Iris pigment epithelial cell (primary cell): ENCODE results near the gene PRR35.

Source experiments
- DNase-seq: peaks from one replicate; pipeline ENCODE4 v3.0.0-alpha.2; 2011; ENCODE audit warnings: low read depth

PRR35 gene

GRCh38 chr16:580946-581498 lies 20.8 kb downstream of the PRR35 start:
- DNase-seq, result no peak

GRCh38 chr16:582218-582613 lies 22.0 kb downstream of the PRR35 start:
- DNase-seq, result no peak

GRCh38 chr16:582614-583331 lies 22.6 kb downstream of the PRR35 start:
- DNase-seq, result no peak

DNA sequence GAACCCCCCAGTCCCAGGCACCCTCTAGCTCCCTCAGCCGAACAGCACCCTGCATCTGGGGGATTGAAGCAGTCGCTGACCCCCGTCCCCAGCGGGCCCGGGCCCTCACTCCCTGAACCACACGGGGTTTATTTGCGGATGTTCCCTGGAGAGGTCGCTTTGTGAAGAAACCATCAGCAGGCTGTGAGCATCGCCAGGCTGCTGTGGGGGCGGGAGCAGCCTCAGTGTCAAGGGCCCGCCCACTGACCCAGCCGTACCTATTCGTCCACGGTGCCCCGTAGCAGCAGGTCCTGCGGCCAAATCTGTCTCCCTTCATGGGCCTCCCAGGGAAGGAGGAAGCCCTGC lies 23.2 kb downstream of the PRR35 start:
- no peak for DNase-seq

DNA sequence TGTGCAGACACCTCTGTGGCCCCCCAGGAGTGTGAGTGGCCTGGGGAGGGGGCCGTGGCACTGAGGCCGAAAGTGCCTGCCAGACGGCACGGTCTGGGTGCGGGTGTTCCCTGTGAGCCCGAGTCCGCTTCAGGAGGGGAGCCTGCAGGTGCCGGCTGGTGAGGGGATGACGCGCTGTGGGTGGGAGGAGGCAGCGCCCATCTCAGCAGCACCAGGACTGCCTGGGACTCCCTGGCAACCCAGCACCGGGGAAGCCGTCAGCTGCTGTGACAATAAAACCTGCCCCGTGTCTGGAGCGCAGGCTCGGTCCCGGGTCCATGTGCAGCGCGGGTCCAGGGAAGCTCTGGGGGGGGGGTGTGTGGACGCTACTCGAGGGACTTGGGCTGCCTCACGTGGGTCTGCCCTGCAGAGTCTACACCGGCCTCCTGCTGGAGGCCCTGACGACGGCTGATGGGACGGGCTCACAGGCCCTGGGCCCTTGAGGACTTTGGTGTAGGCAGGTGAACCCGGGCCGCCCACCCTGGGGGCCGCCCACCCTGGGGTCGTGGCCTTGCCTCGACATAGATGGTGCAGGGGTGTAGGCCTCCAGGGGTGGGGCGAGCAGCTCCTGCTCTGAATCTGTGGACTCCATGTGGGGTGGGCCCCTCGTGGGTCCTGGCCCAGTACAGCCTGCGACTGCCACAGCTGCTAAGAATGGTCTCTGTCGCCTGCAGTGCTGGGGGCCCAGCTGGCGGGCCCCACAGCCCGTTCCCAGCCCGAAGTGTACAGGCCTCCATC lies 23.8 kb downstream of the PRR35 start:
- no peak for DNase-seq

DNA sequence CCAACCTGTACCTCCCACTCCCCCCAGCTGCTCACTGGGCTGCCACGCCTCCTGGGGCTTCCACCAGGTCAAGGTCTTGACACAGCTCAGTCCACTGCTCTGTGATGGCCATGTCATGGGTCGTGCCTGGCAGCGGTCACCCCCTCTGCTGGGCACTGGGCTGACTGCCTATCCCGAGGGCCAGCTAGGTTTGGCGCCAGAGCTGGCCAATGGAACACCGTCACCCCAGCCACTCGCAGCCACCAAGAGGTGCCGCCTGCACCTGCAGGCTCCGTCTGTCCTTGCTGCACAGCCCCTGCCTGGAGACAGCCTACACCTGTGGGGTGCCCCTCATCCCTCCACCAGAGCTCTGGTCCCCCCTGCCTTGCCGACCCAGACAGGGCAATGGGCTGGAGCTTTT lies 25.2 kb downstream of the PRR35 start:
- DNase-seq, result no peak

- DNase-seq, result peak; percentile 45
Measured at GRCh38 chr16:586047-586644, 26.0 kb downstream of the PRR35 start.

DNA sequence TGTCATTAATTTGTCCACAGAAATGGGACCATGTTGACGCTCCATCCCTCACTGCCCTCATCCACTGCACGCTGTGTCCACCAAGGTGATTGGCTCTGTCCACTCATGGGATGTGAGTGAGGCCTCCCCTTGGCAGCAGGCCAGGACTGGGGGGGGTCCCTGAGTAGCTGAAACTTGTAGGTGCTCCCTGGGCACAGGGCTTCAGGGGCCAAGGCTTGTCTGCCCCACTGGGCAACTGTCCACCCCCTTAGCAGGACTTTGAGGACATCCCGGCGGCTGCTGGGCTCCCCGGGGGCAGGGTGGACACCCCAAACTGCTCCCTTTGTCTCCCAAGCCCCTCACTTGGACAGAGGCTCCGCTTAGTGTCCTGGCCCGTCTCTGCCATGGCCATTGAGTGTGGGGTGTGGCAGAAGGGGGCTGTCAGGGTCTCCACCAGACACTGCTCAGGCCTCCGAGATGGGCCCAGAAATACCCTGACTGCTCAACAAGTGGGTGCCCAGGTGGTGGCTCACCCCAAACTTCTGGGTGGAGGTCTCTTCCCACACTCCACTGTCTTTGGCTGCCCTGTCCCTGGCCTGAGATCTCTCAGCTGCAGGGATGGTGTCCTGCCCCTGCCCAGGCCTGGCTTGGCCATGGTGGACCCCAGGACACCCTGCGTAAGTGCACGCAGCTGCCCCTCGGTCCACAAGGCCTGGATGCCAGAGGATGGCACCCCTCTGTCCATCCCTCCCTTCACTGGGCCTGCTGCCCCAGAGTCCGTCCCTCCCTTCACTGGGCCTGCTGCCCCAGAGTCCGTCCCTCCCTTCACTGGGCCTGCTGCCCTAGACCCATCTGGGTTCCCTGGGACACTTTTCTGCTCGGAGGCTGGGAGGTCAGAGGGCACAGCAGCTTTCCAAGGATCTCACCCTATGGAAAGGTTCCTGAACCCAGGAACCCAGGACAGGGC lies 26.7 kb downstream of the PRR35 start:
- no peak for DNase-seq

DNA sequence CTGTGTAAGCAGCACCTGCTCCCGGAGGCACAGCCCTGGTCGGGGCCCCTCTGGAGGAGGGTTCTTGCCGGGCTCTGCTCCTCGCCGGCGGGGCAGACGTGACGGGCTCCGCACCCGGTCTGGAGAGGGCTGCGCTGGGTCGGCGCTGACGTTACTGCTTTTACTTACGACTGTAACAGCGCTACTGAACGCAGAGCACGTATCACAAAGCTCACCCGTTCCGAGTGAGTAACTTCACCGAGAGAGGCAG lies 28.4 kb downstream of the PRR35 start:
- peak; percentile 87 for DNase-seq

- DNase-seq, result peak; percentile 95
Measured at GRCh38 chr16:588889-589657, 28.9 kb downstream of the PRR35 start.

GRCh38 chr16:589658-590187 lies 29.5 kb downstream of the PRR35 start, which contains the start of gene RAB40C:
TSS of gene RAB40C (plus strand) at chr16:590066. CDS start at chr16:590292, 226 bp downstream.
- DNase-seq, result peak; percentile 98

GRCh38 chr16:590188-590814 lies 30.1 kb downstream of the PRR35 start:
- peak; percentile 66 for DNase-seq

GRCh38 chr16:590815-591200 lies 30.6 kb downstream of the PRR35 start:
- no peak for DNase-seq

GRCh38 chr16:591231-591630 lies 31.0 kb downstream of the PRR35 start:
- DNase-seq, result no peak

GRCh38 chr16:591892-592517 lies 31.8 kb downstream of the PRR35 start:
- DNase-seq, result no peak

DNA sequence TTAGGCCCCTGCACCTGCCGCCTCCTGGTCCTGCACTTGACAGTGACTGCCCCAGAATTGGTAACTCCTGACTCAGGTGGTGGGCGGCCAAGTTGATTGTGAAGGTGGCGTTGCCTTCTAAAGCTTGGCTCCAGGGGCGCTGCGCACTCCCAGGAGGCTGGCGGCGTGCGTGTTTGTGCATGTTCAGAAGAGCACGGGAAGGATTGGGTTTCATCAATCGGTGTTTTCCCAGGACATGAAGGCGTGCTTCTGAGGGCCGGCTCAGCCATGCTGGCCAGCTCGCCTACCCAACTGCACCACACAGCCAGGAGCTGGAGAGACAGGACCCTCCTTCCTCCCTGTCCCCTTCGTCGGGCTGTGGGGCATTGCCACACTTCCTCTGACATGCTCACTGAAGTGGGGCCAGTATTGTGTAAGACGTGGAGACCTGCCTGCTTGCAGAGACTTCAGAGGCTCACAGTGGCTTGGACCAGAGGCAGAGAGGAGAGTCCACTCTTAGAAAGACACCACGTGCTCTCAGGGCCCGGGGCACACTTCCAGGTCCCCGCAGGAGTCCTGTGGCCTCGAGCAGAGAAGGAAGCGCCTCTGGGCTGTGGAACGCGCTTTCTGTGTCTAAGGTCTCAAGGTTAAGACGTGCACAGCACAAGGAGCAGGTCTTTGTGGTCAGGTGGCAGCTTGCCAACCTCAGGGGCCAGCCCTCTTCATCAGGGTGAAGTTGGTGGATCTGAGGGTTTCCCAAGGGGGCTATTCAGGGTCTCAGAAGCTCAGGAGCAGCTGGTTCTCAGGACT lies 32.5 kb downstream of the PRR35 start:
- peak; percentile 55 for DNase-seq

DNA sequence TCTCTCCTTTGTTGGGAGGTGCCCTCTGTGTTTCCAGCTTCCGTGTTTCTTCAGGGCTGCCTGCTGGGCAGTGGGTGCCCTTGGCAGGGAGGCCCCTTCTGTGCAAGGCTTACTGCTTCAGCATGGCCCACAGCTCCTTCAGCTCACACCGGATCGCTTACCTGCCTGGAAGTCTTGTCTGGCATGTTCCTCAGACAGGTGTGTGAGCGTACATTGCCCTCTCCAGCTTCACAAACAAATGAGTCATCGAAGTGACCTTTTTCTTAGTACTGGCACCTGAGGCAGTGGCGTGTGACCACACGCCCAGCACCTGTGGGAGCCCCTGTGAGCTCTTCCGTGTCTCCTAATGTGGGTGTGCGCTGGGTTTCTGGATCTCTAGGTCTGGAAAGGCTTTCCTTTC lies 33.2 kb downstream of the PRR35 start:
- DNase-seq, result no peak

- no peak for DNase-seq
Measured at GRCh38 chr16:593807-594206, 33.6 kb downstream of the PRR35 start.

DNA sequence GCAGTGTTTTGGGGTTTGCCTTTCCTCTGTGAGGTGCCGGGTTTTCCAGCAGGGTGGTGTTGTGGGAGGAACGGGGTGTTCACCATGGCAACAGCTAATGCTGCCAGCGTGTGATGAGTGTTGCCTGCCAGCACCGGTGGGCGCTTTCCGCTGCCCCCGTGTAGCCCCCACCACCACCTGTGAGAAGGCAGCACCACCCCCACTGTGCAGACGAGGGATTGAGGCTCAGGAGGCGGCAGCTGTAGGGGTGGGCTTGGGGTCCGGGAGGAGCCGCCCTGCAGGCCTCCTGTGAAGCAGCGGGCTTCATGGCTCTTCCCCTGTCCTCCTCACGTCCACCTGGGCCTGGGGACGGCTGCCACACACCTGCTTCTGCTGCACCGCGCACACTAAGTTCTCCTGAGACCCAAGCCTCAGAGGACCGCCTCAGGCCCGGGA lies 34.9 kb downstream of the PRR35 start:
- no peak for DNase-seq
